BLaER1 (cell line): ENCODE measurements around the gene MEA1.
"Not testable (repeated sequence)": the region's sequence is repeated elsewhere in the genome, so short reads cannot be mapped to it uniquely, and the experiment has no call there.

Experiments used
- H3K27ac ChIP-seq: shearing (Covaris generic); formaldehyde crosslinking; 2 replicates; pipeline ENCODE4 v1.8.1; 2022
- H3K27me3 ChIP-seq: shearing (Covaris generic); formaldehyde crosslinking; 2 replicates; pipeline ENCODE4 v1.8.1; 2022
- H3K36me3 ChIP-seq: shearing (Covaris generic); formaldehyde crosslinking; 2 replicates; pipeline ENCODE4 v1.8.1; 2022
- H3K4me1 ChIP-seq: shearing (Covaris generic); formaldehyde crosslinking; 2 replicates; pipeline ENCODE4 v1.8.1; 2022
- H3K4me2 ChIP-seq: shearing (Covaris generic); formaldehyde crosslinking; 2 replicates; pipeline ENCODE4 v1.8.1; 2022
- H3K4me3 ChIP-seq: shearing (Covaris generic); formaldehyde crosslinking; 2 replicates; pipeline ENCODE4 v1.8.1; 2022
- H3K9ac ChIP-seq: shearing (Covaris generic); formaldehyde crosslinking; 2 replicates; pipeline ENCODE4 v1.8.1; 2022
- H3K9me3 ChIP-seq: shearing (Covaris generic); formaldehyde crosslinking; 2 replicates; pipeline ENCODE4 v1.8.1; 2022
- H4K20me1 ChIP-seq: shearing (Covaris generic); formaldehyde crosslinking; 2 replicates; pipeline ENCODE4 v1.8.1; 2022
- Cebpa-rat ChIP-seq: shearing (Covaris generic); IDR thresholded peaks from 2 replicates; pipeline ENCODE4 v1.8.1; 2022

MEA1 gene

DNA sequence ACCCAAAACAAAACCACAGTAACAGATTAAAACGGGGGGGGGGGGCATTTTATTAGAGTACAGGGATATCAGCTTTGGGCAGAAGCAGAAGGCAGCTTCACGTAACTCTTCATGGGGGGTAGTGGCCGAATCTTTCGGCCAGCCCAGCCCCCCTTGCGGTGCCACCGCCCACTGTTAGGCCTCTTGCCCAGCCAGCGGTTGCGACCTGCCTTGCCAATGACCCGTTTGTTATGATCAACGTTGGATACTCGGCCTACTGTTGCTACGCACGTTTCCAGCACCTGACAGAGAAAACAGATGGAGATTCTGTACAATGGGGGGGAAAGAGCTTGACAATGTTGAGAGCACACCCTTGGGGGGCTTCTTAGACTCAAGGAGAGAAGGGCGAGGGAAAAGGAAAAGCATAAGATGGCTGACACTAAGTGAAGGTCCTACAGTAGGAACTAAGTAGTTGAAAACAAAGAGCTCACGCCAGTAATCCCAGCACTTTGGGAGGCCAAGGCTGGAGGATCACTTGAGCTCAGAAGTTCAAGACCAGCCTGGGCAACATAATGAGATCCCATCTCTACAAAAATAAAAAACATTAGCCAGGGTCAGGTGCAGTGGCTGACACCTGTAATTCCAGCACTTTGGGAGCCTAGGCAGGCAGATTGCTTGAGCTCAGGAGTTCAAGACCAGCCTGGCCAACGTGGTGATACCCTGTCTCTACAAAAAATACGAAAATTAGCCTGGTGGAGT lies 40.6 kb upstream of the MEA1 start:
- peak overlapping the region; percentile 80 for H3K4me3 ChIP-seq
- peak overlapping the region; percentile 88 for H3K9ac ChIP-seq
- no peaks in the 10 kb centered on the region for H4K20me1 ChIP-seq
- H3K4me1 ChIP-seq: peaks cover 38% of the 10 kb centered on the region
- H3K27ac ChIP-seq: peak overlapping the region; percentile 90
- peaks cover 54% of the 10 kb centered on the region for H3K36me3 ChIP-seq
- H3K9me3 ChIP-seq: no peaks in the 10 kb centered on the region
- no peak for TF ChIP-seq Cebpa-rat
- H3K4me2 ChIP-seq: peak overlapping the region; percentile 91
- H3K27me3 ChIP-seq: no peaks in the 10 kb centered on the region

GRCh38 chr6:43053545-43054205 lies 39.9 kb upstream of the MEA1 start, which contains the start of gene CUL7:
Gene CUL7, minus strand, starts transcription at chr6:43053851. Its CDS starts 1,063 bp downstream, at chr6:43052788.
- peaks cover 59% of the 10 kb centered on the region for H3K36me3 ChIP-seq
- H3K9ac ChIP-seq: peak within 1 kb of the TSS; percentile 88
- peak within 1 kb of the TSS; percentile 90 for H3K27ac ChIP-seq
- H3K4me2 ChIP-seq: peak within 1 kb of the TSS; percentile 91
- H4K20me1 ChIP-seq: no peaks in the 10 kb centered on the region
- H3K27me3 ChIP-seq: no peaks in the 10 kb centered on the region
- H3K9me3 ChIP-seq: no peaks in the 10 kb centered on the region
- no peak for TF ChIP-seq Cebpa-rat
- H3K4me3 ChIP-seq: peak within 1 kb of the TSS; percentile 80
- H3K4me1 ChIP-seq: peaks cover 36% of the 10 kb centered on the region

GRCh38 chr6:43052842-43053544 lies 39.2 kb upstream of the MEA1 start:
- Histone ChIP-seq H4K20me1 (no peaks in the 10 kb centered on the region), H3K4me1 (peaks cover 30% of the 10 kb centered on the region), H3K27ac (peak overlapping the region; percentile 90), H3K36me3 (peaks cover 63% of the 10 kb centered on the region), H3K4me3 (peak overlapping the region; percentile 80), H3K27me3 (no peaks in the 10 kb centered on the region), H3K4me2 (peak overlapping the region; percentile 91), H3K9ac (peak overlapping the region; percentile 88), H3K9me3 (no peaks in the 10 kb centered on the region)
- TF ChIP-seq Cebpa-rat: no peak

DNA sequence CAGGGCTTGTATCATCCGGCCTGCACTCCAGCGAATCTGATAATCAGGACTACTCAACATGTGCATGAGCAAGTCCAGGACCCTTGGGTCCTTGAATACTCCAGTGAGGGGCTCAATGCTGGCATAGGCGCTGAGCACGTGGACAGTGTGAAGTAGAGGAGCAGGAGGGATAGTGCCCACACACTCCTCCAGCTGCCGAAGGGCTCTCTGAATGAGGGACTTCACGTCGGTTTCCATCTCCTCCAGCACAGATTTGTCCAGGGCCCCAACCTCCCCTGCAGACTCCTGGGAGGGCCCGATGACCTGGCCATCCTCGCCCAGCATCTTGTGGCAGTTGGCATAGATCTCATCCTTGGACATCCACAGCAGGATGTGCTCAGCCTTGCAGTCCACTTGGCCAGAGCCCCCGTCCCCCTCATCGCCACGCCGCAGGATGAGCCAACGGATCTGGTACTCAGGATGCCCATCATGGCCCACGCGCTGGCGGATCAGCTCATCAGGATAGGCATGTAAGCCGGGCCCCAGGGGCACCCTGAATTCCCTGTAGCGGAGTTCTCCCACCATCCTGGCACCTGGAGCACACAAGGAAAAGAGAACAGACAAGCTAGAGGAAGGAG lies 38.6 kb upstream of the MEA1 start:
- Histone ChIP-seq H3K36me3 (peaks cover 63% of the 10 kb centered on the region), H3K27ac (0 out of 2 replicates have a peak overlapping the region, but pooled peaks have one; percentile 90)

DNA sequence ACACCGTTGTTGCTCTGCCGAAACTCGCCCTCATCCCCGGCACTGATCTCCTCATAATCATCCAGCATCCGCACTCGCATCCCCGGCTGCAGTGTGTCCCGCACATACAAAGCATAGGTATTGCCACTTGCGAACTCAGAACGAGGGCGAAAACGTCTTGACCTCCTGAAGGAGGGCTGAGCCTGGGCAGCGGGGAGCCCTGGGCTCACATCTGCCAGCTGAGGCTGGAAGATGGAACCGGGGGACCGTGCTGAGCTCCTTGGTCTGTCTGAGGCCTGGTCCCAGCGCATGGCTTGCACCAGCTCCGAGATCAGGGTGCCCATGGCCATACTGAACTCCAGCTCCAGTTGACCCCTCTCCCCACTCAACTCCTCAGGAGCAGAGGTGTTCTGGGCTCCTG lies 37.2 kb upstream of the MEA1 start:
- H3K27me3 ChIP-seq: no peaks in the 10 kb centered on the region
- no peaks in the 10 kb centered on the region for H3K9me3 ChIP-seq
- peaks cover 63% of the 10 kb centered on the region for H3K36me3 ChIP-seq
- H3K4me1 ChIP-seq: peaks cover 24% of the 10 kb centered on the region
- TF ChIP-seq Cebpa-rat: no peak
- H3K4me3 ChIP-seq: no peak overlapping the region
- no peak overlapping the region for H3K9ac ChIP-seq
- no peaks in the 10 kb centered on the region for H4K20me1 ChIP-seq
- no peak overlapping the region for H3K27ac ChIP-seq
- H3K4me2 ChIP-seq: no peak overlapping the region

More for the DNA sequence above, 38.6 kb upstream of the MEA1 start:
- no peak for TF ChIP-seq Cebpa-rat
- no peaks in the 10 kb centered on the region for H4K20me1 ChIP-seq
- no peaks in the 10 kb centered on the region for H3K9me3 ChIP-seq
- peaks cover 24% of the 10 kb centered on the region for H3K4me1 ChIP-seq
- no peak overlapping the region for H3K4me3 ChIP-seq
- H3K9ac ChIP-seq: peak overlapping the region; percentile 88
- peak overlapping the region; percentile 91 for H3K4me2 ChIP-seq
- H3K27me3 ChIP-seq: no peaks in the 10 kb centered on the region

DNA sequence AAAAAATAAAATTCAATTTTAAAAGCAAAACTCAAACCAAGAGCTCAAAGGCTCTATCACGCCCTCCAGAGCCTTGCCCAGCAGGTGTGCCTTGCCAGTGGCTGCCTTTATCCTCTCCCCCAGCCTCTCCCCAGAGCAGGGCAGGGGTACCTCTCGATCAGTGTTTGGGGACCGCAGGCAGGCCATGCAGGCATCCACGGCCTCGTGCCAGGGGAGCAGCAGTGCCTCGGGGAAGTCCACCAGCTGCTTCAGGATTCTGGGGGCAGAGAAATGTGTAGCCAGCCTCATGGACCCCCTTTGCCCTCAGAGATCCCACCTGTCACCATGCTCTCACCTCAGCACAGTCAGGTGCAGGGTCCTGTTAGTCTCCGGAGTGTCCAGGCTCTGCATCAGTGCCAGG lies 34.3 kb upstream of the MEA1 start:
- peaks cover 12% of the 10 kb centered on the region for H3K4me1 ChIP-seq
- no peak overlapping the region for H3K27ac ChIP-seq
- no peak for TF ChIP-seq Cebpa-rat
- H4K20me1 ChIP-seq: no peaks in the 10 kb centered on the region
- no peak overlapping the region for H3K4me3 ChIP-seq
- no peak overlapping the region for H3K4me2 ChIP-seq
- no peaks in the 10 kb centered on the region for H3K27me3 ChIP-seq
- H3K9me3 ChIP-seq: no peaks in the 10 kb centered on the region
- peaks cover 75% of the 10 kb centered on the region for H3K36me3 ChIP-seq
- peak overlapping the region; percentile 34; the same call in 1 of the 2 replicates for H3K9ac ChIP-seq

- Histone ChIP-seq H3K4me2 (no peak overlapping the region), H3K4me1 (no peaks in the 10 kb centered on the region), H3K36me3 (peaks cover 87% of the 10 kb centered on the region), H3K9ac (no peak overlapping the region), H3K27ac (no peak overlapping the region), H3K27me3 (no peaks in the 10 kb centered on the region), H3K9me3 (no peaks in the 10 kb centered on the region), H4K20me1 (no peaks in the 10 kb centered on the region), H3K4me3 (no peak overlapping the region)
- no peak for TF ChIP-seq Cebpa-rat
These were observed 31.7 kb upstream of the MEA1 start for GRCh38 chr6:43045371-43045930.

DNA sequence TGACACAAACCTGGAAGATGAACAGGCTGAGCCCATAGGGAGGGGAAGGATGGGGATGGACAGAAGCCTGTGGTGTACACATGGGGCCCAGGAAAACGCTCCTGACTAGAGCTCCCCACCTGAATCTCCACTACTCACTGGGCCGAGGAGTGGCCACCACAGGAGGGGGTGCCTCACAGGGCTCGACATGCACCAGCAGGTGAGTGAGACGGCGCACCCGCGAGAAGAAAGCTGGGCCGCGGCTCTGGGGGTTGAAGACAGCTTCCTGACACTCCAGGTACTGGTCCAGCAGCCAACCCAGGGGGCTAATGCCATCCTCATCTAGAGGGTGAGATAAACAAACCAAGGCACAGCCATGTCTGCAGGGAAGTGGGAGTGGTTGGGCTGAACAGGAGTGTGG lies 29.6 kb upstream of the MEA1 start:
- no peak for TF ChIP-seq Cebpa-rat
- Histone ChIP-seq H3K36me3 (peaks cover 92% of the 10 kb centered on the region), H3K4me2 (no peak overlapping the region), H3K27me3 (no peaks in the 10 kb centered on the region), H3K27ac (no peak overlapping the region), H3K4me1 (no peaks in the 10 kb centered on the region), H4K20me1 (no peaks in the 10 kb centered on the region), H3K9me3 (no peaks in the 10 kb centered on the region), H3K4me3 (no peak overlapping the region), H3K9ac (no peak overlapping the region)

DNA sequence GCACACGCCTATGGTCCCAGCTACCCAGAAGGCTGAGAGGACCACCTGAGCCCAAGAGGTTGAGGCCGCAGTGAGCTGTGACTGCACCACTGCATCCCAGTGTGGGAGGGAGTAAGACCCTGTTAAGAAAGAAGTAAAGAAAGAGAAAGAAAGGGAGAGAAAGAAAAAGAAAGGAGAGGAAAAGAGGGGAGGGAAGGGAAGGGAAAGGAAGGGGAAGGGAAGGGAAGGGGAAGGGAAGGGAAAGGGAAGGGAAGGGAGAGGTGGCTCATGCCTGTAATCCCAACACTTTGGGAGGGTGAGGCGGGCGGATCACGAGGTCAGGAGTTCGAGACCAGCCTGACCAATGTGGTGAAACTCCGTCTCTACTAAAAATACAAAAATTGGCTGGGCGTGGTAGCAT lies 27.7 kb upstream of the MEA1 start:
- not testable (repeated sequence) for H3K4me2 ChIP-seq, H4K20me1 ChIP-seq, H3K9ac ChIP-seq, H3K27ac ChIP-seq, H3K4me3 ChIP-seq, H3K4me1 ChIP-seq, H3K9me3 ChIP-seq, H3K27me3 ChIP-seq
- peaks cover 93% of the 10 kb centered on the region for H3K36me3 ChIP-seq
